ENCODE results near the gene RPTOR.
"Not testable (repeated sequence)": the region's sequence is repeated elsewhere in the genome, so short reads cannot be mapped to it uniquely, and the experiment has no call there.

Gene RPTOR

DNA sequence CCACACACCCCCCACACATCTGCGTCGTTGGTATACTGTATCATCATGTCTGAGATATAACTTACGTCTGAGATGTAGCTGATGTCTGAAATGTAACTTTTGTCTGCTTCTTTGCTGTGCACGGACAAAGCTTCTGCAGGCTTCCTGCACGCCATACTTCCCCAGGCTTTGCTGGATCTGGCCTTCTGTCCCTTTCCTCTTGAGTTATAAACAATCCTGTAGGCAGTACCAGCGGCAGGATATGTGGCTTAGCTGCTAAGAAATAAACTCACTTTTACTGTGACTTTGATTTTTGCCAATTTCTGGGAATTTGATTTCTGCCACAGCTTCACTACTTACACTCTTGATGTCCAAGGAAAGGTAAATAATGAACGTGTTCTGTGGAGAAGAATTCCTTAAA lies 184.4 kb downstream of the RPTOR start:
- no peak for DNase-seq

DNA sequence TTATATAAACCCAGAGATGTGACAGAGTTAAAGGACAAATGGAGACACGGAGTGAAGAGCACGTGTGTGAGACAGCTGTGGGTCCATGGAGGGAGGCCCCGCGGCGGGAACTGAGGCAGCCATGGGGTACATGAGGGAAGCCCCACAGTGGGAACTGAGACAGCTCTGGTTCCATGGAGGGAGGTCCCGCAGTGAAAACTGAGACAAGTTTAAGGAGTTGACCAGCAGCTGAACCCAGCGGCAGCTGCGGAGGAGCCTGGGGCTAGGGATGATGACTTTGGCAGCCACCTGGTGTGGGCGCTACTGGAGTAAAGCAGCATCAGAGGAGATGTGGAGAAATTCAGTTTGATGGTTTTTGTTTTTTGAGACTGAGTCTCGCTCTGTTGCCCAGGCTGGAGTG lies 185.1 kb downstream of the RPTOR start:
- DNase-seq: no peak

DNA sequence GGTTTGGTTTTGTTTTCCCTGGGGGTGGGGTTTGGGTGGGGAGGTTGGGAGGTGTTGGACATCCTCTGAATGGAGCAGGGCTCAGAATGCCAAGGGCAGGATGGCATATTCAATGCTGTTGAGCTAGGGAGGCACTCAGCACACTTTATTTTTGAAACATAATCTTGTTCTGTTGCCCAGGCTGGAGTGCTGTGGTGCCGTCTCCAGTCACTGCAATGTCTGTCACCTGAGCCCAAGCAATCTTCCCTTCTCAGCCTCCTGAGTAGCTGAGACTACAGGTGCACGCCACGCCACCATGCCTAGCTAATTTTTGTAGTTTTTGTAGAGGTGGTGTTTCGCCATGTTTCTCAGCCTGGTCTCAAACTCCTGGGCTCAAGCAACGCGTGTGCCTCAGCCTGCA lies 186.1 kb downstream of the RPTOR start:
- no peak for DNase-seq

DNA sequence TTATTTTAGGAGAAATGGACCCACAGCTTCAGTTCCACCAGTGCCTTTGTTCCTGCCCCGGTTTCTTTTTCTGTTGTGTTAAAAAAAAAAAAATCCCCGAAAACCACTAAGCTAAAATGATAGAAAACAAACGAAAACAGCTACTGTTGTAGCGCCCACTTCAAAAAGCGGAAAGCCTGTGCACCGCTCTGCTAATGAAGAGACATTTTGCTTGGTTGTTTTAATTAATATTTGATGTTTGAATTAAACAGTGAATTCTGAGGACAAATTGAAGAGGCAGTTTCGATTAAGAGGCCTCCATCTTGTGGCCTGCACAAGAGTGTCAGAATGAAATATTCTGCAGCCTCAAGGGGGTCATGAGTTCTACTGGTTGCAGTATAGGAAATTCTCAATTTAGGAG lies 186.7 kb downstream of the RPTOR start:
- no peak for DNase-seq

DNA sequence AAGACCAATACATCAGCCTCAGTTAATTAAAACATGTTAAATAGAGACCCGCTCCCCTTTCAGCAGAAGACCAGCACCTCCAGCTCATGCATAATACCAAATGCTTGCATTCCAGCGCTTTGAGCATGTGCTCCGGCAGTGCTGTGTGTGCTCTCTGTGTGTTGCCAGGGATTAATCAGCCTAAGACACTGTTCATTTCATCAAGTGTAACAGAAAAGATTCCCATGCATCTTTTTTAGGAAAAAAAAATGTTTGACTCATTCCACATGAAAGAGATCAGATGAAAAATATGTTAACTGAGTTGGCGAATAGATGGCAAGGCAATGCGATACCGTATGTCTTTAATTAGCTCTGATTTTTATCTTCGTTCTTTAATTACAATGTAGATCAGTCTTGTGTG lies 187.6 kb downstream of the RPTOR start:
- DNase-seq: no peak

DNA sequence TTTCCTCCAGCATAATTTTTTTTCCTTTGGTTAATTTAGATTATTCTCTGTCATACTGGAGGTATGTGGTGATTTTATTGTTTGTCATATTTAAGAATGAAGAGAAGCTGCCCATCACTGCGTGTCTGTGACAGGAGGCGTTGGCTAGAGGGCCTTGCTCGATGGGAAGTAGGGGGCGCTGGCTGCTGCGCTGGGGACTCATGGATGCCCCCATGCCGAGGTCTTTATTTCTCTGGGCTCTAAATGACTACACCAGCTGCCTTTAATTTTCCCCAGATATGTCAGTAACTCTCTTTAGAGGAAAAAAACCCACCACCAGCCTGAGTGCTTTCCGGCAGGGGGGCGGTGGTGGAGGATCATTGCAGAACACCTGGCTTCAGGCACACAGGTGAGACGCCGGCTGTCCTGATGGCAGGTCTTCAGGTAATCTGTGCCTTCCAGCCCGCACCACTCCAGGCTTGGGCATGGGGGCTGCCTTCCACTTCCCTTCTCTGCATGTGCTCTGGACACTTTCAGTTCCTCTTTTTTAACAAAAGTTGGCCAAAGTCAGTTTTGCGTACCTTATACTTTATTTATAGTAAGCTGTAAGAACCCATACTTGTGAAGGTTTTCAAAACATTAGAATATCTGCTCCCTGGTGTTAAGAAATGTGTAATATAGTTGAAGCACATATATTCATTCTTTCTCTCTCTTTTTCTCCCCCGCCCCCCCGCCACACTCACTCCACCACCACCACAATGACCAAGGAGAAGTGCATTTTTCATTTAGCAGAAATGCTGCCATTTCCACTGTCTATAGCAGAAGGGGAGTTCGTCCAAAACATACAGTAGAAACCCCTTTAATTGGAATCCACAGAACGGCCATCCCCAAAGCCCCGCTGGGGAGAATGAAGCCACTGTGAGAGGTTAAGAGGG lies 192.7 kb downstream of the RPTOR start:
- DNase-seq: no peak

DNA sequence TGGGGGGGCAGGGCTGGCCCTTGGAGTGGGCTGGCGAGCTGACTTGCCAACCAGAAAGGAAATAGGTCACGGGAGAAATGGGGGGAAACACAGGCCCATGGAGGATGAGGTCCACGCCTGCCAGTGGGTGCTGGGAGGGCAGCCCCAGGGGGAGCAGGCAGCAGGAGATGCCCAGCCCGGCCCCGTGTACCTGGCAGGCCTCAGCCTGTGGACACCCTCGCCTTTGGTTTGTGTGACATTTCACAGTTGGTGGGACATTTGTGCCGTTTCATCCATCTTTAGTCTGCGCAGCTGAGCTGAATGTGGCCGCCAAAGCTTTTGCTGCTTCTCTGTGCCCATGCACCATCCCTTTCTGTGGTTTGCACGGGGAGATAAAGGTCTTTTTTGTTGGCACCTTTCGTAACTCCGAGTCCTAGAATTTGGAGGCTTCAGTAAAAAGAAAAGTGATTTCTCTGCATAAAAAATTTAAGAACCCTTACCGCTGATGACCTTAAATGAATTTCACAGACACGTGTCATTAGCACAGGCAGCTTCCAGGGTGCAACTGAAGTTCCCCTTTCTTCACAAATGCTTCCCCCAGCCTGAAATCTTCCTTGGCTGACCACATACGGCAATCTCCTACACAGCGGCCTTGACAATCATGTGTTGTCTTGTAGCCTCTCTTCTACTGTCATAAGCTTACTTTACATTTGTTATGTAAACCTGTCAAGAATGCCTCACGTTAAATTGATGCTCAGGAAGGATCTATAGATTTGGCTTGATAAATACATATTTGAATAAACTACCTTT lies 193.6 kb downstream of the RPTOR start:
- DNase-seq: no peak

DNA sequence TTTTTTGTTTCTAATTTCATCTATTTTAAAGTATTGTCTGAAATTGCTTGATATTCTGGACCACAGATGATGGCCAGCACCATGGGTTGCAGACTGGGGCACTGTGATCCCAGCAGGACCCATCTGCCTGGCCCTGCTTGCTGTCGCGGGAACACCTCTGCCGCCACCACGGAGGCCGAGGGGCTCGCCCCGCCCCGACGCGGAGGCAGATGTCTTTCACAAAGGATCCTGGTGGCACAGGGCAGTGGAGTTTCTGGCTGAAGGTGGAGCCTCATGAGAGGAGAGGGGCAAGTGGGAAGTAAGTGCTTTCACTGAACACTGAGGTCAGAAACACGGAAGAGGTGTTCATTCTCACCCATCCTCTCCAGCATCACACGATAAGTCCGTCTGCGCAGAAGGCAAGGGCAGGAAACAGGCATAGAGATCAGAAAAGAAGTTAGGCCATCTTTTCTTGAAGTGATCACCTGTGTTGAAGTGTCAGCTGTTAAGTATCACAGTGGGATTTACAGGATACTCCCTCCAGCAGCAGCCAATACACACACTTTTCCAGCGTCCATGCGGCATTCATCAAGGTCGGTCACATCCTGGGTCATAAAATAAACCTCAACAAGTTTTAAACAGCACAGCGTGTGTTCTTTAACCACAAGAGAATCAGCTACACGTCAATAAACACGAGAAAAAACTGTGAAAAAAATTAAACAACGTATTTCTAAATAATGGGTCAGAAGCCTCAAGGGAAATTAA lies 194.5 kb downstream of the RPTOR start:
- DNase-seq: no peak

DNA sequence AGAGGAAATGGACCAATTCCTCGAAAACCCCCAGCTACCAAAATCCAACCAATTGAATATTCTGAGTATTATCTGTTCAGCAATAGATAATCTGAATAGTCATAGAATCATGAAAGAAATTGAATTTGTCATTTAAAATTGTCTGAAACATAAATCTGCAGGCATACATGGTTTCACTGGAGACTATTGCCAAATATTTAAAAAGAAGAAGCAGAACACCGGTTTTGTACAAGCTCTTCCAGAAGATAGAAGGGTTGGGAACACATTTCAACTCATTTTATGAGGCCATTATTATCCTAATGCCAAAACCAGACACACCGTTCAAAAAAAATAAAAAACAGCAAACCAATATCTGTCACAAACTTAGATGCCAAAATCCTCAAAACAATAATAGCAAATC lies 195.5 kb downstream of the RPTOR start:
- no peak for DNase-seq

DNA sequence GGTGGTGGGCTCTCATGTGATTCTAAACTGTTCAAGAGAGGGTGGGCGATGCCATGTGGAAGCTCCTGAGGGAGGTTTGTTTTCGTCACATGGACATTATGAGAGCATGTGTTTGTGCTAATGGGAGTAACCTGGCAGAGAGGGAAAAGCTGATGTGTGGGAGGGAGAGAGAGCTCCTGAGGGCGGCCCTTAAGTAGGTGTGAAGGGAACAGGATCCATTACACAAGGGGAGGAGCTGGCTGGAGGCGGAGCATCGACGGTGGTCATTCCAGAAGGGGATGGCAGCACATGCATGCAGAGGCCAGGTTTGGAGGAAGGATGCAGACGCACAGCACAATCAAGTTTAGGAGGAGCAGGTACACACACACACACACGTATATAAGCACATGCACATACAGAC lies 197.5 kb downstream of the RPTOR start:
- DNase-seq: no peak

DNA sequence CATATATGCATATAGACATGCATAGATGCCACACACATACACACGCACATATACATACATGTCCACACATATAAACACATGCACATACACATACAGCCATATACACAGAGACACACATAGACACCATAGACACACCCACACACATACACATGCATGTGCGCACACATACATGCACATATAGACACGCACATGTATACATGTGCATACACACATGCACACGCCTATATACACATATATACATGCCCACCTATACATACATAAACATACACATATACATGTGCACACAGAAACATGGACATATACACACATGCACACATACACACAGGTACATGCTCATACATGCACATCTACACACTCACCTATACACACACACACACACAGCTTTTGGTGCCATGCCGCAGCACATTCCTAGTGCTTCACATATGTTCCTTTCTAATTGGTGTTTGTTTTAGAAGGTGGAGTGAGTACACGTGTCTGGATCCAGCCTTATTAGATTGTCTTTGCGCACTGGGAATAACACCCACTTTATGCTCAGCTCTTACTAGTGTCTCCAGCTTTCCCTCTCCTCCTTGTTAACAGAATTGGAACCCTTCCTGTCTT lies 198.0 kb downstream of the RPTOR start:
- DNase-seq: no peak

DNA sequence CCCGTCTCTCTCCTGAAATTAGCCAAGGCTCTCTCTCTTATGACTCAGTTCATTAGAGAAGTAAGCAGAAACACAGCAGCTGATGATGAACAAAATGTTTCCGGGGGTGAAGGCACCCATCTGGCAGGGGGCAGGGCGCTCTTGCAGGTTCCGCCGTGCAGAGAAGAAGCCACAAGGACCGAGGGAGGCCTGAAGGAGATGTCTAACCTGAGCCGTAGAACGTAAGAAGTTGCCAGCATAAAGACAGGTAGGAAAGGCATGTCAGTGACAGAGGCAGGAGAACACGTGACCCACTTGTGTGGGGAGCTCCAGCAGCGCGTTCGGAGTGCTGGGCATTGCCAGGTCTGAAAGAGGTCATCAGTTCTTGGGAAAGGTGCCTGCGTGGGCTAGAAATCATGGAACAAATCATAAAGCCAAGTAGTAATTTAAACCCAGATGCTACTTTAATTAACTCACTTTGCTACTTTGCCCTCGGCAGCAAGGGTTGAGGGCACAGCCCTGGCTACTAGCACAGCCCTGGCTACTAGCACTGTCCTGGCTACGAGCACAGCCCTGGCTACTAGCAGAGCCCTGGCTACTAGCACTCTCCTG lies 198.6 kb downstream of the RPTOR start:
- DNase-seq: no peak

DNA sequence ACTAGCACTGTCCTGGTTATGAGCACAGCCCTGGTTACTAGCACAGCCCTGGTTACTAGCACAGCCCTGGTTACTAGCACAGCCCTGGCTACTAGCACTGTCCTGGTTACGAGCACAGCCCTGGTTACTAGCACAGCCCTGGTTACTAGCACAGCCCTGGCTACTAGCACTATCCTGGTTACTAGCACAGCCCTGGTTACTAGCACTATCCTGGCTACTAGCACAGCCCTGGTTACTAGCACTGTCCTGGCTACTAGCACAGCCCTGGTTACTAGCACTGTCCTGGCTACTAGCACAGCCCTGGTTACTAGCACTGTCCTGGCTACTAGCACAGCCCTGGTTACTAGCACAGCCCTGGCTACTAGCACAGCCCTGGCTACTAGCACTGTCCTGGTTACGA lies 199.3 kb downstream of the RPTOR start:
- not testable (repeated sequence) for DNase-seq

DNA sequence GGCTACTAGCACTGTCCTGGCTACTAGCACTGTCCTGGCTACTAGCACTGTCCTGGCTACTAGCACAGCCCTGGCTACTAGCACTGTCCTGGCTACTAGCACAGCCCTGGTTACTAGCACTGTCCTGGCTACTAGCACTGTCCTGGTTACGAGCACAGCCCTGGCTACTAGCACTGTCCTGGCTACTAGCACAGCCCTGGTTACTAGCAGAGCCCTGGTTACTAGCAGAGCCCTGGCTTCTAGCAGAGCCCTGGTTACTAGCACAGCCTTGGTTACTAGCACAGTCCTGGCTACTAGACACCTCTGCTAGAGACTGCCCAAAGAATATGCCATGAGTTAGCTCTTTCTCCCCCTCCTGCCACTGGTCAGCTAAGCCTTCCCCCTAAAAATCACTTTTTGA lies 200.1 kb downstream of the RPTOR start:
- not testable (repeated sequence) for DNase-seq

DNA sequence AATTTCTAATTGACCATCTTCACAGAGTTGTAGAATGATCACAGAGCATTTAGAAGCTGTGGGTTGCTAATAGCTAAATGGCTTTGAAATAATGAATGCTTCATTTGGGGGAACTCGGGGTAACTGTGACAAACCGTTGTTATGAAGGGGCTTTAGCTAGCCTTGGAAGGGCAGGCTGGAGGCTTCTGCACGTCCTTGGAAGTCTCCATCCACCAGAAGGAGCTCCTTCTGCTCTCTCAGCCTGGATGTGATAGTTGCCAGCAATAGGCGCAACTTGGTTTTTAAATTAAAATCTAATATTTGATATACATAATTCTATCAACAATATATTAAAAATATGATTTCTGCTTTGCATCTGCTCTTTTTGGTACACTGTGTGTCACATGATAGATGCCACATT lies 200.5 kb downstream of the RPTOR start:
- no peak for DNase-seq

DNA sequence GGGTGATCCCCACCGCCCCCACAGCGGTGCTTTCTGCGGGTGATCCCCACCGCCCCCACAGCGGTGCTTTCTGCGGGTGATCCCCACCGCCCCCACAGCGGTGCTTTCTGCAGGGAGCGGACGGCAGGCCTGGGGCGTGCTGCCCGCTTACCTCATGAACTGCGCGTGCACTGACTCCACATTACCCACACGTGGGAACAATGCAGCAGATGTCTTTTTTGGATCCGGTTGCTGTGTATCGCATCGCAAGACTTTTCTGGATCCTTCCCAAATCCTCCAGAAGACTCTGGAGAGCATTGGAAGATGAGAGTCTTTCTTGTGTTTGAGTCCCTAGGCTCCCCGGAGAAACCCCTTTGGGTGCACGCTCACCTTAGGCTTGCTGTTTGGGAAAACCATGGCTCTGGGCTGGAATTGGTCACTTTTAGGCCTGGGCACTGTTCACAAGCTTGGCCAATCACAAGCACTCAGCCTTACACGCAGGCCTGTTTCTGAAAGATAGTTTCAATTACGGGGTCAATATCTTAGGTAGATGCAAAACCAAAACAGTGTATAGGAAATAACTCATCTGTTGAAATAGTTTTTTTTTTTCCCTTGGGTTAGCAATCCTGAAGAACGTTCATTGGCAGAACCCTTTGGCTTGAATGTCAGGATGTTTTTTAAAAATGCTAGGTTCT lies 201.8 kb downstream of the RPTOR start:
- DNase-seq: no peak

DNA sequence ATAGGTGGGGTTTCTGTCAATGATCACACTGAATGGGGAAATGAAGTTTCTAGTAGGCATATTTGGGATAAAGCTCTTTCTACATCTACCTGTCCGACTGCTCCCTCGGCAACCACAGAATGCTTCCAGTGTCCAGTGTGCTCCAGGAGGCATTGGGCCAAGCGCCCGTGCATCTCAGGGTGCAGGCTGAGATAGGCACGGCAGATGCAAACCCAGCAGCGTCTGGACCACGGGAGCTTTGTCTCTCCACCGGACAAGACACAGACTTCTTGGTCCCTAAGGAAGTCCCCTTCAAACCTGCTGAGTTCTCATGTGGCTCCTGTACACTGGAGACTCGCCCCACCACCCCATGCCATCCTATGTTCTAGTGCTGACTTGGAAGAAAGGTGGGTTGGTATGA lies 202.8 kb downstream of the RPTOR start:
- DNase-seq: no peak

DNA sequence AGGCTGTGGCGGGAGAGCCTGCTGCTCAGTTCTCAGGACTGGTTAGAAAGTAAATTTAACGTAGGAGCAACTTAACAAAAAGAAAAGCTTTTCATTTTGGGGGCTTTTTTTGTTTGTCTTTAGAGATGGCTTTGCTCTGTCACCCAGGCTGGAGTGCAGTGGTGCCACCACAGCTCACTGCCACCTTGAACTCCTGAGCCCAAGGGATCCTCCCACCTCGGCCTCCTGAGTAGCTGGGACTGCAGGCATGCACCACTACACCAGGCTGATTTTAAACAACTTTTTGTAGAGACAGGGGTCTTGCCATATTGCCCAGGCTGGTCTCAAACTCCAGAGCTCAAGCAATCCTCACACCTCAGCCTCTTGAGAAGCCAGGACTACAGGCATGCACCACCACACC lies 205.0 kb downstream of the RPTOR start:
- no peak for DNase-seq

DNA sequence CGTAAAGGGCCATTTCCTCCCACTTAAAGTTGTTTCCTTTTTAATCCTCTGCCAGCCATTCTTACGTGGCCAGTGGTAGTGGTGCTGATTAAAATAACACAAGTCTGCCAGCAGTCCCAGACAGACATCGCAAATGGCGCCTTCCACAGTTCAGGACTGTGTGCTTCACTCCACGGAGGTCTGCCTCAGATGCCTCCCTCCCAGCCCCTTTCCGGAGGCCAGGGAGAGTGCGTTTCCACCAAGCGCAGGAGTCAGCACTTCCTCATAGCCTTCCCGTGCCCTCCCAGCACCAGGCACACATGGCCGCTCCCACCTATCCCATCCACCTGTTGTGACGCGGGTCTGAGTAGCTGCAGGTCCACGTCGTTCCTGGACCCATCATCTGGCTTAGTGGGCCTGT lies 205.6 kb downstream of the RPTOR start:
- DNase-seq: no peak

DNA sequence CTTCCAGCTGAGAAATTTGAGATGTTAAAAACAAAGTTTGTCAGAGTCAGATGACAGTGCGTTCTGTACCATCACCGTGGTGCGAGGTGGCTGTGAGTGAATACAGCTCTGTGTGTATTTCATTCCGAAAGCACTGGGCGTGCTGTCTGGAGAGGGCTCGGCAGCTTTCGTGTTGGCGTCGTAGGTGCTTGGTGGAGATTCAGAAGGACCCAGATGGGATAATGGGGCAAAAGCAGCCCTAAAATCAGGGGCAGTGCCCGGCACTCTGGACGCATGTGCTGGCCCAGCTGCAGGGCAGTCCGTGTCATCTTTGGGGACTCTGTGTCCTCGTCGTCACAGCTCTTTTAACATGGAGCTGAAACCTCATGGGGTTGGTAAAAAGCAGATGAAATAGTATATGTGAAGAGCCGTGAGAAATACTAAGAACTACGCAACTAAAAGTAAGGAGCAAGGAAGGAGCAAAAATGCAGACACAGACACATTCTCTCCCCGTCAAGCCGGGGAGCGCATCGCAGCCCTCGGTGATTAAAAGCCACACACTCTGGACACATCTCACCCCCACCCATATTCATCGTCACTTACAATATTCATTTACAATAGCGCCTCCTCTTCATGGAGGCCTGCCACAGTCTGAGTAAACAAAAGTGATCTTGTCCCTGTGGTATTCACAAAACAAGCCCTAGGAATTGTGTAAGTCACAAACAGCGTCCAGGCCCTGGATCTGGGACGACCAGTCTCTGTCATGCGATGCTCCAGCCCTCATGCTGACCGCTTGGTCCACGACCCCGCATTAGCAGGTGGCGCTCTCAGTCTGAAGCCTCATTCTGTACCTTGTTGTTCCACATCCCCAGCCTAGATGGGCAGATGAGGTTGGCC lies 206.7 kb downstream of the RPTOR start:
- DNase-seq: no peak

DNA sequence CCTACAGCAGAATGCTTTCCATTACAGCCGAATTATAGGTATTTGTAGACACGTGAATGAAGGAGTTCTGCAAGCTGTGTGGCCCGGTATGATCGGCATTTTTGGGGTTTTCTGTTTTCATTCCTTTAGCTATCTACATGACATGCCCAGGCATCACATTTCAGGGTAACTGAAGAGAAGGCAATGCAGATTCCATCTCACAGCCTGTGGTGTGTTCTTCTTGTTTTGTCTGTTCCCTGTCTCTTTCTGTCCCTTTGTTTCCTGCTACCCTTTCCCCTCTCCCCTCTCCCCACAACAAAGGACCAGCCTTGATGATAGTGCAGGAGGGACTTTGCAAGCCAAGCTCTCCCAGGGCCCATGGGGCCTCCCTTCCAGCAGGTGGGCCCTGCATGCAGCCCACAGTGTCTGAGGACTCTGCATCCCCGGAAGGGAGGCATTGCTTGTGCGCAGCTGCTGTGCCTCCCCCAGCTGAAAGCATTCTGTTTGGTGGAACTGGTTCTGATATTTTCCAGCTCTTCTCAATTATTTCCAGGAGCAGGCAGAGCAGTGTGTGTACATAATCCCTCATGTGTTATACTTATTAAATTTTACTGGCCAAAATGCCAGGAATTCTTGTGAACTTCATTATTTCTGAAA lies 207.4 kb downstream of the RPTOR start:
- no peak for DNase-seq

Measured in NCI-H2107 (cell line).